ENCODE data around the gene TMEM141. TPM values are rescaled to one million over a fixed set of nuclear protein-coding genes. Genes with fewer than 3 reads are reported as not detected.
"Not testable (repeated sequence)": the region's sequence is repeated elsewhere in the genome, so short reads cannot be mapped to it uniquely, and the experiment has no call there.

TMEM141 gene
- total and polyA plus RNA-seq, 2 of the 8 experiments (the other 6 are each of a cell fraction or from before 2014, with no cell fraction given), result 51.1 to 137 TPM

DNA sequence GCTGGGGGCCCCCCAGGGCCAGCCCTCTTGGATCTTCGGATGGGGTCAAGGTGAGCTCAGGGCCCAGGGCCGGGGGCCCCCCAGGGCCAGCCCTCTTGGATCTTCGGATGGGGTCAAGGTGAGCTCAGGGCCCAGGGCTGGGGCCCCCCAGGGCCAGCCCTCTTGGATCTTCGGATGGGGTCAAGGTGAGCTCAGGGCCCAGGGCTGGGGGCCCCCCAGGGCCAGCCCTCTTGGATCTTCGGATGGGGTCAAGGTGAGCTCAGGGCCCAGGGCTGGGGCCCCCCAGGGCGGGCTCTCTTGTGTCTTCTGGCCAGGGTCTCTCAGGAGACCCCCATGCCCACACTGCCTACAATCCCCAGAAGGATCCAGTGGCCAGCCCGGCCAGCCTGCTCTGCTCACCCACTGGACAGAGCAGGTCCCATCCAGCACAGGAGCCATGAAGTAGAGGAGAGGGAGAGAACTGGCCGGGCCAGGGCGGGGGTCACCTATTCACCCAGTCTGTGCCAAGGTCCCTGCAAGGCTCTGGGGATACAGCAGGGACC lies 11.9 kb downstream of the TMEM141 start:
- H4K91ac ChIP-seq (replicated peaks; ENCODE audit: insufficient read length, low read length); H3K36me3 ChIP-seq (ENCODE audit: control insufficient read depth in 2 of 4, insufficient read depth in 4 of 4, low read length in 3 of 4); H3K9me3 ChIP-seq (ENCODE audit: insufficient read depth in 2 of 2, low read depth in 1 of 2, low read length in 1 of 2); H2AK5ac ChIP-seq (ENCODE audit: low read depth, low read length); H3K56ac ChIP-seq (replicated peaks; ENCODE audit: insufficient read length, low read depth, low read length); H3K79me1 ChIP-seq (ENCODE audit: low read depth, low read length); H3K18ac ChIP-seq (ENCODE audit: extremely low read depth, low read length); FAIRE-seq; H2AFZ ChIP-seq (ENCODE audit: low read length); H3K4ac ChIP-seq (replicated peaks; ENCODE audit: insufficient read length, low read depth, low read length); H3K9ac ChIP-seq (replicated peaks in 1 of 4; ENCODE audit: extremely low read depth in 1 of 4, low read depth in 3 of 4, low read length in 3 of 4); H2BK15ac ChIP-seq (ENCODE audit: low read length); H4K5ac ChIP-seq (ENCODE audit: insufficient read length, low read depth, low read length); H2BK20ac ChIP-seq (ENCODE audit: low read length); H2BK5ac ChIP-seq (ENCODE audit: low read depth, low read length); H4K20me1 ChIP-seq (replicated peaks in 1 of 2; ENCODE audit: control insufficient read depth in 1 of 2, insufficient read depth in 2 of 2, low read length in 2 of 2); H2BK12ac ChIP-seq (ENCODE audit: low read depth, low read length); H3K23ac ChIP-seq (ENCODE audit: insufficient read length); H3K14ac ChIP-seq (ENCODE audit: insufficient read length); DNase-seq (ENCODE audit: low read depth in 1 of 2, low spot score in 2 of 2); H3K4me2 ChIP-seq (ENCODE audit: insufficient read depth in 1 of 2, low read depth in 2 of 2, low read length in 2 of 2); H3K4me3 ChIP-seq (ENCODE audit: extremely low read depth in 1 of 4, insufficient read depth in 2 of 4, low read depth in 3 of 4, low read length in 4 of 4); H3K79me2 ChIP-seq (ENCODE audit: control insufficient read depth in 1 of 2, insufficient read depth in 2 of 2, low read length in 2 of 2); H4K8ac ChIP-seq (ENCODE audit: extremely low read depth, insufficient read depth, low read length); H2BK120ac ChIP-seq (replicated peaks; ENCODE audit: low read depth, low read length); H3K27ac ChIP-seq (ENCODE audit: low read depth, low read length): not testable (repeated sequence)
- Histone ChIP-seq H3K4me1 (replicated peaks in 1 of 4; ENCODE audit: control insufficient read depth in 3 of 4, insufficient read depth in 4 of 4, low read length in 3 of 4) (peaks cover 0 to 20% (median 12%) of the 10 kb centered on the region in 4 experiments; a peak in 6 of 7 replicates), H3K27me3 (replicated peaks in 1 of 4; ENCODE audit: control insufficient read depth in 3 of 4, extremely low read depth in 1 of 4, insufficient read depth in 3 of 4, low read length in 3 of 4) (peaks cover 0 to 32% (median 18%) of the 10 kb centered on the region in 4 experiments; a peak in 5 of 7 replicates), H3K23me2 (ENCODE audit: low read depth, low read length) (peaks cover 19% of the 10 kb centered on the region; the same call in 1 of the 2 replicates)
- WGBS, 2 experiments (ENCODE audit: extremely low coverage in 1 of 2, insufficient coverage in 1 of 2, insufficient read length in 1 of 2, insufficient replicate concordance in 2 of 2, low coverage in 1 of 2, low lambda C conversion rate in 2 of 2, missing lambda C conversion rate in 1 of 2), result 84% methylated on average over 8 of the region's 9 CpGs; no CpG with 5 or more reads in 1 of the 2 experiments
- POLR2A ChIA-PET (ENCODE audit: partially characterized antibody), result interaction anchor here (1.3 to 7.8 kb wide), 2 partner anchors 10 to 17 kb away, joined by 3 to 96 read pairs; no protein-coding TSS in a partner anchor
- CTCF ChIA-PET (ENCODE audit: partially characterized antibody), result interaction anchor here (0.8 to 5.2 kb wide), 7 partner anchors 11 to 201 kb away, joined by 3 to 35 read pairs (median 5); partner anchors contain the start of genes AJM1 and C8G

Data from H1 (cell line).